IMR-90 (cell line): ENCODE results near the gene PDGFC. TPM values are rescaled to one million over a fixed set of nuclear protein-coding genes. Genes with fewer than 3 reads are reported as not detected.

ENCODE experiments used
- ATAC-seq: fragments of 200-7000 bp; cut with Tn5 transposase; 2 replicates; pipeline ENCODE4 v1.9.1; 2020; ENCODE audit warnings: low read depth, mild to moderate bottlenecking, moderate library complexity
- BruUV-seq: library from RNA; stranded (reverse); fragments of 400-500 nt; replicated peaks from 2 replicates; lab custom pipeline; 2021; lab: Mats Ljungman, UMichigan
- CTCF ChIA-PET: fragments of 300-600 bp; formaldehyde crosslinking; extraction: SDS; loops from one replicate; lab custom pipeline; 2021; ENCODE audit warnings: antibody characterized with exemption; lab: Yijun Ruan, JAX
- POLR2A ChIA-PET: fragments of 300-600 bp; sonication (Branson Sonifier 250); formaldehyde crosslinking; loops from one replicate; lab custom pipeline; 2022; ENCODE audit warnings: antibody characterized with exemption; ENCODE audit not compliant: unreplicated experiment; lab: Charles Lee
- DNase-seq: peaks from one replicate; pipeline ENCODE4 v3.0.0; 2013
- H2AFZ ChIP-seq: replicated peaks from 2 replicates; pipeline ENCODE3; 2013; ENCODE audit warnings: low read length, mild to moderate bottlenecking; ENCODE audit not compliant: poor library complexity
- H2AK5ac ChIP-seq: 2 replicates; pipeline ENCODE4 v1.6.1; 2013; ENCODE audit warnings: low read depth, low read length, inconsistent platforms
- H2AK9ac ChIP-seq: replicated peaks from 2 replicates; pipeline ENCODE3; 2013; ENCODE audit warnings: mild to moderate bottlenecking, low read depth, low read length, moderate library complexity; ENCODE audit not compliant: poor library complexity
- H2BK120ac ChIP-seq: 2 replicates; pipeline ENCODE4 v1.6.1; 2013; ENCODE audit warnings: low read depth, low read length, inconsistent platforms
- H2BK15ac ChIP-seq: 3 replicates; pipeline ENCODE4 v1.6.1; 2013; ENCODE audit warnings: low read depth, low read length, inconsistent platforms
- H2BK20ac ChIP-seq: 2 replicates; pipeline ENCODE4 v1.6.1; 2013; ENCODE audit warnings: low read depth, mild to moderate bottlenecking, inconsistent platforms, low read length, moderate library complexity
- H2BK5ac ChIP-seq: 2 replicates; pipeline ENCODE4 v1.6.1; 2013; ENCODE audit warnings: mild to moderate bottlenecking, low read depth, low read length, inconsistent platforms; ENCODE audit not compliant: poor library complexity, severe bottlenecking
- H3K14ac ChIP-seq: replicated peaks from 2 replicates; pipeline ENCODE4 v1.6.1; 2013; ENCODE audit warnings: low read depth, low read length, inconsistent platforms
- H3K18ac ChIP-seq: 2 replicates; pipeline ENCODE4 v1.6.1; 2013; ENCODE audit warnings: low read depth, low read length, control low read depth
- H3K23ac ChIP-seq: 2 replicates; pipeline ENCODE4 v1.6.1; 2013; ENCODE audit warnings: low read depth, low read length, inconsistent platforms
- H3K27ac ChIP-seq: 2 replicates; pipeline ENCODE4 v1.5.1; 2013; ENCODE audit warnings: mild to moderate bottlenecking, control low read depth, low read length; ENCODE audit not compliant: insufficient read depth
- H3K27me3 ChIP-seq: 2 replicates; pipeline ENCODE4 v1.6.1; 2013; ENCODE audit warnings: low read length; ENCODE audit not compliant: control insufficient read depth, insufficient read depth
- H3K36me3 ChIP-seq: 2 replicates; pipeline ENCODE4 v1.6.1; 2013; ENCODE audit warnings: low read length, mixed read lengths; ENCODE audit not compliant: control insufficient read depth, insufficient read depth
- H3K4ac ChIP-seq: 2 replicates; pipeline ENCODE4 v1.6.1; 2013; ENCODE audit warnings: low read depth, low read length, inconsistent platforms
- H3K4me1 ChIP-seq: 2 replicates; pipeline ENCODE4 v1.6.1; 2013; ENCODE audit warnings: low read length, mixed read lengths; ENCODE audit not compliant: control insufficient read depth, insufficient read depth
- H3K4me2 ChIP-seq: 2 replicates; pipeline ENCODE4 v1.6.1; 2013; ENCODE audit warnings: low read depth, mild to moderate bottlenecking, control low read depth, low read length, moderate library complexity
- H3K4me3 ChIP-seq: 2 replicates; pipeline ENCODE4 v1.5.1; 2013; ENCODE audit warnings: low read depth, mild to moderate bottlenecking, control low read depth, low read length, moderate library complexity; ENCODE audit not compliant: insufficient read depth
- H3K56ac ChIP-seq: 2 replicates; pipeline ENCODE4 v1.6.1; 2013; ENCODE audit warnings: low read length, inconsistent platforms; ENCODE audit not compliant: insufficient read depth; ENCODE audit errors: extremely low read depth
- H3K79me1 ChIP-seq, 2 experiments: 2 replicates each; pipeline ENCODE4 v1.6.1; 2013; ENCODE audit warnings: low read length in 2 of 2, inconsistent platforms in 1 of 2, low read depth in 1 of 2
- H3K9ac ChIP-seq: 2 replicates; pipeline ENCODE4 v1.6.1; 2013; ENCODE audit warnings: low read depth, low read length, control low read depth
- H3K9me1 ChIP-seq: 2 replicates; pipeline ENCODE4 v1.6.1; 2013; ENCODE audit warnings: low read length, inconsistent platforms; ENCODE audit not compliant: insufficient read depth
- H3K9me3 ChIP-seq: 2 replicates; pipeline ENCODE4 v1.6.1; 2013; ENCODE audit warnings: low read length; ENCODE audit not compliant: control insufficient read depth, insufficient read depth
- H4K20me1 ChIP-seq: 2 replicates; pipeline ENCODE4 v1.6.1; 2013; ENCODE audit warnings: low read length, inconsistent platforms; ENCODE audit not compliant: insufficient read depth
- H4K5ac ChIP-seq: 2 replicates; pipeline ENCODE4 v1.6.1; 2013; ENCODE audit warnings: mild to moderate bottlenecking, low read depth, low read length, control low read depth
- H4K8ac ChIP-seq, 2 experiments: 2 replicates each; pipeline ENCODE4 v1.6.1; 2013; ENCODE audit warnings: low read depth in 2 of 2, low read length in 2 of 2, control low read depth in 1 of 2, inconsistent platforms in 1 of 2
- H4K91ac ChIP-seq: 2 replicates; pipeline ENCODE4 v1.6.1; 2013; ENCODE audit warnings: low read depth, low read length, inconsistent platforms; ENCODE audit not compliant: insufficient read depth
- CEBPB ChIP-seq: IDR thresholded peaks from 2 replicates; pipeline ENCODE4 v1.6.1; 2012; ENCODE audit warnings: low read depth, low read length, improper control_type of control experiment
- WGBS, 2 experiments: methylation state at CpG; one replicate each; pipeline versions ENCODE4 v1.1.5 to v1.1.7; 2013; ENCODE audit warnings: missing lambda C conversion rate in 2 of 2; ENCODE audit not compliant: insufficient read length in 1 of 2; ENCODE audit errors: extremely low coverage in 2 of 2; 5-methylcytosine and 5-hydroxymethylcytosine counted together
- dilution Hi-C: fragments of 300-500 bp; cut with HindIII; formaldehyde crosslinking; loops from one replicate; pipeline ENCODE4 v1.14.3; 2018; ENCODE audit warnings: low sequenced_read_pairs; ENCODE audit not compliant: unreplicated experiment
- in situ Hi-C: fragments of 300-500 bp; cut with MboI; formaldehyde crosslinking; loops from 3 replicates; pipeline ENCODE4 v1.14.3; 2019; ENCODE audit warnings: low sequenced_read_pairs, inconsistent platforms, mixed read lengths
- intact Hi-C: fragments of 100-400 bp; cut with micrococcal nuclease; formaldehyde crosslinking; loops from 2 replicates; pipeline ENCODE4 v1.10.0; 2022
- polyA plus RNA-seq, 3 experiments: library from polyadenylated mRNA; depleted of rRNA; stranded (reverse); fragments of >200 nt; gene quantifications; 2 replicates each; pipeline ENCODE4 v1.2.3, GENCODE V29; 2012; ENCODE audit warnings: low replicate concordance in 1 of 3
- total RNA-seq: library from RNA; depleted of rRNA; stranded (reverse); fragments of >200 nt; gene quantifications from 2 replicates; pipeline ENCODE4 v1.2.3, GENCODE V29; 2012

The PDGFC gene
- total and polyA plus RNA-seq, 2 of the 4 experiments (the other 2 are of a cell fraction): 19.8 to 90.7 TPM

DNA sequence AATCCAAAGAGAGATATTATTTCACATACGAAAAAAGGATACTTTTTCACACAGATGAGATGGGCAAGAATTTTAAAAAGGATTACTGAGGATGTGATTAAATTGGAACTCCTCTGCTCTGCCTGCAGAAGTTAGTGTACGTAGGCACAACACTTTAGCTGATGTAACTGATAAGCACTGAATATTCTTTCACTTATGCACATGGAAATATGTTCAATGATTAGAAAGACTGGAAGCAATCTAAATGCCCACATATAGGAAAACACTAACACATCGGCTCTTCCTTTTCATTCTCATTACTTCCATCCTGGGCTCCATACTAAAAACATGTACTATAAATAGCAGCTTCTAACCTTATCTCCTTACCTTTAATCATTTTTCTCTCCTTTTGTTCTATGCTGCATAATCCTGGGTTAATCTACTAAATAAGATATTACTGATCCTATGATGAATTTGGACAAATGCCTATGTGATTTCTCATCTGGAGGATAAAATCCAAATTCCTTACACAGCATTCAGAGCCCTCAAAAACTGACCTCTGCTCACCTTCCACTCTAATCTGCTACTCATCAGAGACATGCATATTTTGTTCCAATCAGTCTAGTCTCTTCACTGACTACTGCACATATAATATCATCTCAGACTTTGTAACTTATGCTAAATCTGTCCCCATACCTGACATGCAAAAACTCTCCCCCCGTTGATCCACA lies 197.8 kb downstream of the PDGFC start:
- Histone ChIP-seq H3K9ac (peak overlapping the region; percentile 60), H3K79me1 (peaks cover 5 to 23% of the 10 kb centered on the region in 2 experiments; a peak in 3 of 4 replicates), H3K36me3 (no peaks in the 10 kb centered on the region), H3K27me3 (no peaks in the 10 kb centered on the region), H3K14ac (peak overlapping the region; percentile 94), H3K4me1 (peaks cover 14% of the 10 kb centered on the region), H3K23ac (peak overlapping the region; percentile 87), H3K4ac (peak overlapping the region; percentile 94), H3K27ac (peak overlapping the region; percentile 74), H2BK15ac (peak overlapping the region; percentile 73; the same call in 2 of the 3 replicates), H2AFZ (peak overlapping the region; percentile 74), H2BK120ac (peak overlapping the region; percentile 98), H3K4me3 (no peak overlapping the region), H2BK20ac (peak overlapping the region; percentile 88), H4K8ac (peak overlapping the region; percentile 43 to 89; a peak in 3 of 4 replicates), H3K9me3 (no peaks in the 10 kb centered on the region), H4K20me1 (no peaks in the 10 kb centered on the region), H2AK9ac (peak overlapping the region; percentile 74), H2BK5ac (peak overlapping the region; percentile 98), H4K5ac (peak overlapping the region; percentile 89), H3K9me1 (peaks cover 3% of the 10 kb centered on the region; the same call in 1 of the 2 replicates), H4K91ac (peak overlapping the region; percentile 88), H3K18ac (peak overlapping the region; percentile 81; the same call in 1 of the 2 replicates), H3K4me2 (peak overlapping the region; percentile 59; the same call in 1 of the 2 replicates), H3K56ac (peak overlapping the region; percentile 59), H2AK5ac (peak overlapping the region; percentile 65; the same call in 1 of the 2 replicates)
- dilution Hi-C loops: no loop called here
- in situ Hi-C loops: loop anchor here (10.0 to 25.0 kb wide), 2 partner anchors 191 to 812 kb away; partner anchors contain the start of gene CTSO
- TSS peak; percentile 28 for BruUV-seq
- POLR2A ChIA-PET: no interaction called here
- TF ChIP-seq CEBPB: no peak
- DNase-seq (peak; percentile 56), ATAC-seq (peak; percentile 41)
- CTCF ChIA-PET: no interaction called here
- 67% methylated on average over 1 of the region's 4 CpGs; no CpG with 5 or more reads in 1 of the 2 experiments for WGBS, 2 experiments
- intact Hi-C loops: loop anchor here (5.0 to 10.0 kb wide), 3 partner anchors 297 to 609 kb away; no protein-coding TSS in a partner anchor
